Prostate gland (tissue), 2 donors: Measurements from ENCODE around the gene F2R.

Experiments
- CTCF ChIP-seq, 4 experiments: fragments of 200-600 bp in 2 of 4; fragments of 450-650 bp in 2 of 4; sonication (generic) in 2 of 4; IDR thresholded peaks; 1 replicate in 3 of 4; 2 replicates in 1 of 4; pipeline ENCODE4 v1.5.1; 2016 to 2019; ENCODE audit warnings: antibody characterized with exemption in 4 of 4, mild to moderate bottlenecking in 2 of 4, moderate library complexity in 2 of 4
- POLR2A ChIP-seq: fragments of 450-650 bp; IDR thresholded peaks from one replicate; pipeline ENCODE4 v1.6.1; 2016; ENCODE audit warnings: antibody characterized with exemption, mild to moderate bottlenecking
- POLR2AphosphoS5 ChIP-seq: sonication (generic); formaldehyde crosslinking; IDR thresholded peaks from one replicate; pipeline ENCODE4 v1.6.1; 2017; ENCODE audit warnings: antibody characterized with exemption

- no peak for TF ChIP-seq POLR2A
- TF ChIP-seq CTCF (IDR thresholded peaks at IDR 0.05), result no peak
- no peak for TF ChIP-seq POLR2AphosphoS5
These were observed 23.3 kb upstream of the F2R start for GRCh38 chr5:76692651-76693050.
